A673 (cell line): Measurements from ENCODE around the gene POM121L2.

Experiments used
- EZH2 ChIP-seq: fragments of 200-600 bp; sonication (generic); IDR thresholded peaks from 2 replicates; pipeline ENCODE4 v1.6.1; 2017; ENCODE audit warnings: borderline replicate concordance, low read depth, mild to moderate bottlenecking, mixed read lengths, antibody characterized with exemption, low read length; ENCODE audit not compliant: poor library complexity, severe bottlenecking
- TF ChIP-seq, protein P1 (sequence below): fragments of 300-800, 200-600 bp; sonication (generic); conservative IDR thresholded peaks from 2 replicates; pipeline ENCODE4 v1.5.1; 2017; ENCODE audit warnings: low read depth, mild to moderate bottlenecking, antibody characterized with exemption, low read length, moderate library complexity, mixed read lengths

DNA sequence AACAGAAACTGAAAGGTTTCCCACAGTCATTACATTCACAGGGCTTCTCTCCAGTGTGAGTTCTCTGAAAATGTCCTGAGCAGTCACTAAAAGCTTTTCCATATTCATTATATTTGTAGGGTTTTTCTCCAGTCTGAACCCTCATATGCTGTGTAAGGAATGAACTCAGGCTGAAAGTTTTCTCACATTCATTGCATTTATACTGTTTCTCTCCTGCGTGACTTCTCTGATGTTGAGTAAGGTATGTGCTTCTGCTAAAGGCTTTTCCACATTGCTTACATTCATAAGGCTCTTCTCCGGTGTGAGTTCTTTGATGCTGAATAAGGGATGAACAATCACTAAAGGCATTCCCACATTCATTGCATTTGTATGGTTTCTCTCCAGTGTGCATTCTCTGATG is 46.7 kb upstream of the POM121L2 start:
- no peak for TF ChIP-seq EZH2
- TF ChIP-seq, protein P1, sequence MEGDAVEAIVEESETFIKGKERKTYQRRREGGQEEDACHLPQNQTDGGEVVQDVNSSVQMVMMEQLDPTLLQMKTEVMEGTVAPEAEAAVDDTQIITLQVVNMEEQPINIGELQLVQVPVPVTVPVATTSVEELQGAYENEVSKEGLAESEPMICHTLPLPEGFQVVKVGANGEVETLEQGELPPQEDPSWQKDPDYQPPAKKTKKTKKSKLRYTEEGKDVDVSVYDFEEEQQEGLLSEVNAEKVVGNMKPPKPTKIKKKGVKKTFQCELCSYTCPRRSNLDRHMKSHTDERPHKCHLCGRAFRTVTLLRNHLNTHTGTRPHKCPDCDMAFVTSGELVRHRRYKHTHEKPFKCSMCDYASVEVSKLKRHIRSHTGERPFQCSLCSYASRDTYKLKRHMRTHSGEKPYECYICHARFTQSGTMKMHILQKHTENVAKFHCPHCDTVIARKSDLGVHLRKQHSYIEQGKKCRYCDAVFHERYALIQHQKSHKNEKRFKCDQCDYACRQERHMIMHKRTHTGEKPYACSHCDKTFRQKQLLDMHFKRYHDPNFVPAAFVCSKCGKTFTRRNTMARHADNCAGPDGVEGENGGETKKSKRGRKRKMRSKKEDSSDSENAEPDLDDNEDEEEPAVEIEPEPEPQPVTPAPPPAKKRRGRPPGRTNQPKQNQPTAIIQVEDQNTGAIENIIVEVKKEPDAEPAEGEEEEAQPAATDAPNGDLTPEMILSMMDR: no peak
